GM18498 (cell line): ENCODE data around the gene CDCA4.

Experiments
- ATAC-seq: cut with Tn5 transposase; IDR thresholded peaks from one replicate; pipeline ENCODE4 v1.9.1; 2021; ENCODE audit warnings: mild to moderate bottlenecking, moderate library complexity; ENCODE audit not compliant: unreplicated experiment

CDCA4 gene

GRCh38 chr14:105059035-105059924, 38.4 kb upstream of the CDCA4 start:
- no peak for ATAC-seq

DNA sequence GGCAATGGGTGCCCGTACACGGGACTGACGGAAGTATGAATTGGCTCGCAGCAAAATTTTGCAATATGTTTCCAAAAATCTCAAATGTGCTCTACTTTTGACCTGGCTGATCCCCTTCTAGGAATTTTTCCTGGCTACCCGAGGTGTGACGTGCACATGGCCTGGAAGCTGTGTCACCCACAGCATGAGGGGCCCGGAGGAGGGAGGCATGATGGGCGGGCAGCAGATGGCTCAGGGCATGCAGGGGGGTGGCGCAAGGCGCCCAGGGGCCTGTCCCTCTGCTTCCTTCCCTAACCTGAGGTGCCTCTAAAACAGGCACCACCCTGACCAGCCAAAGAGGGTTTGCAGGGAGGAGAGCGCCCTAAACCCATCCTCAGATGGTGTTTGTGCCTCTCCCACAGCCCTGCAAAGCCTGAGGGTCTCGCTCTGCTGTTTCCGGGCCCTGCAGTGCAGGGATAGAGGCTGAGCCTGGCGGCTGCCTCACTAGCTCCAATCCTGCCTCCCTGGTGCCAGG, 37.7 kb upstream of the CDCA4 start:
- ATAC-seq: no peak

GRCh38 chr14:105056303-105056831, 35.5 kb upstream of the CDCA4 start:
- no peak for ATAC-seq

DNA sequence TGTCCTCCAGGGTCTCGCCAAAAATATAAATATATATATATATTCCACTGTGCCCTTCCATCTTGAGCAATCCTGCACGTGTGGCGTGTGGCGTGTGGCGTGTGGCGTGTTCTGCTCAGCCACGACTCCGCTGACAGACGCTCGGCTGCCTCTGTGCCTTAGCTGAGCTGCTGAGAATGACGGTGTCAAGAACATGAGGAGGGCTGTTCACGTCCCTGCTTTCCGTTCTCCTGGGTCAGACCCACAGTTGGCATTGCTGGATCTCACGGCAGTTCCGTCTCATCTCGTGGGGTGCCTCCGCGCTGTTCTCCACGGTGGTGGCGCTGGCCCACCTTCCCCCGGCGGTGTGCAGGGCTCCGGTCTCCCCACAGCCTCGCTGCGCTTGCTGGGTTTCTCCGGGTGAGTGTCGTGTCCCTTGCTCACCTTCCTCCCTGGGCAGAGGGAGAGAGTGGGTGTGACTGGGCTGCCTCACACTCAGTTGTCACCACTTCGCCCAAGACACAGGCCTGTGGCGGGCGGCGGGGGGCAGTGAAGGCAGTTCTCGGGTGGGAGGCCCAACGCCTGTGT, 34.9 kb upstream of the CDCA4 start:
- no peak for ATAC-seq

- ATAC-seq: no peak
These were observed 34.5 kb upstream of the CDCA4 start for GRCh38 chr14:105055334-105055733.

DNA sequence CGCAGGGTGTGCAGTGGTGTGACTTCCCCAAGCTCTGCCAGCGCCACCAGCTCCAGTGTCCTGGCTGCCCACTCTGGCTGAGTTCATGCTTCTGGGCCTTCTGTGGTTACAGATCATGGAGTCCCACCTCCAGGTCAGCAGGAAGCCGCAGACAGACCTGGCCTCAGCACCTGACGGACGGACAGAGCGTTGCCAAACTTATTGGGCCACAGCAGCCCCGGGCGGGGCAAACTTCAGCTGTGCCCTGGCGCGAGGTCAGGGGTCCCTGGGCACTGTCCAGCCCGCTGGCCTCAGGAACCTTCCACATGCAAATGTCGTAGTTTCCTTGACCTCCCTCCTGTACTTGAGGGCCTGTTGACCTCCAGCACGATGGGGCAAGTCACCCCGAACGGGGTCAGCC, 33.1 kb upstream of the CDCA4 start:
- no peak for ATAC-seq

DNA sequence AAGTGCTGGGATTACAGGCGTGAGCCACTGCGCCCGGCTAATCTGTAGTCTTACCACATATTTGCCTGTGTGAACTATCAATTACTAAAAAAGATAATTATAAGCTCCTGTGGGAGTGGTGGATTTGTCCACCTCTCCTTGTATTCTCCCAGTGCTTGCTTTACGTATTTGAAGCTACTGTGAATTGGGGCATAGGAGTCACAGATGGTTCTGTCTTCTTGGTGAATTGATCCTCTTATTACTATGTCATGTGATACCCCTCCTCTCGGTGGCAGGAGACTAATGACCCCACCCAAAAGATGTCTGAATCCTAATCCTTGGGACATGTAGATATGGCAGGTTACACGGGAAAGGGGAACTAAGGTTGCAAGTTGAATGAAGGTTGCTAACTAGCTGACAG, 32.5 kb upstream of the CDCA4 start:
- no peak for ATAC-seq

- no peak for ATAC-seq
These were observed 31.2 kb upstream of the CDCA4 start for GRCh38 chr14:105052110-105052458.

DNA sequence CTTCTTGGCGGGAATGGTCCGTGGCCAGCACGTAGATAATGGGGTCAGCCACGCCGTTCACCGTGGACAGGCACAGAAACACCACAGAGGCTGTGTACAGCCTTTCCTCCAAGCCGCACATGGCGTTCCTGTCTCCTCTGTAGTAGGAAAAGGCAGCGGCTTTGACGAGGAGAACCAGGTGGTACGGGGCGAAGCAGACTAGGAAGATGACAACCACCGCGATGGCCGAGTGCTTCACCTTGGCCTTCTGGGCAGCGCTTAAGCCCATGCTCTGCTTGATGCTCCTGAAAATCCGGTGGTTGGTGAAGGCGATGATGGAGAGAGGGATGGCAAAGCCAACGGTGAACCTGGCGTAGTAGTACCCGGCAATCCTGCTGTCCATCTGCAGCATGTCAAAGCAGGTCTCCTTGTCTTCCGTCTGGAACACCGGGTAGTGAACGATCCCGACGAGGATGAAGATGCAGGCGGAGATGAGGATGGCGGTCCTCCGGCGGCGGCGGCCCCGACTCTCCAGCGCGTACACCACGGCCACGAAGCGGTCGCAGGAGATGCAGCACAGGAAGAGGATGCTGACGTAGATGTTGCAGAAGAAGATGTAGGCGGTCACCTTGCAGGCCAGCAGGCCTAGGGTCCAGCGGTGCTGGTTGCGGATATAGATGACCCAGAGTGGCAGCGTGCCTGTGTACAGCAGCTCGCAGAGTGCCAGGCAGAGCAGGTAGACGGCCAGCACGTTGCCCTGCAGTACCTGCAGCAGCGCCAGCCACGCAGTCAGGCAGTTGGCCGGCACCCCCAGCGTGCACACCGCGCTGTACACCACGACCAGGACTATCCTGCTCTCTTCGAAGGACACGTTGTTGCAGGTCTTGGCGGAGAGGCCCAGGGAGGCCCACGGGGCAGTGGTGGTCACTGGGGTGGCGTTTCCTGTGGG, 30.6 kb upstream of the CDCA4 start:
- ATAC-seq: no peak

DNA sequence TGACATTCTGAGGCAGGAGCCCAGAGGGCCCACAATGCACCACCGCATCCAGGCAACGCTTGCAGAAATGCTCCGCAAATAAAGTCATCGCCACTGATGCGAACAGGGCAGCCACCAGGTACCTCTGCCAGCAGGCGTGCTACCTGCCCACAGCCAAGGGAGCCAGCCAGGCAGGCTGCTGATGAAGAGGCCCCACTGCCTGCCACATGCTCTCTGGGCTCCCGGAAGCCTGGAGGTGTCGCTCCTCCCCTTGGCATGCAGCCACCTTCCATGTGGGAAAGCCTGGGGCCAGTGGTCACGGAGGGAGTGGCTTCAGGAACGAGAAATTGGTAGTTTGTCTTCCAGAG, 29.6 kb upstream of the CDCA4 start:
- ATAC-seq: no peak

DNA sequence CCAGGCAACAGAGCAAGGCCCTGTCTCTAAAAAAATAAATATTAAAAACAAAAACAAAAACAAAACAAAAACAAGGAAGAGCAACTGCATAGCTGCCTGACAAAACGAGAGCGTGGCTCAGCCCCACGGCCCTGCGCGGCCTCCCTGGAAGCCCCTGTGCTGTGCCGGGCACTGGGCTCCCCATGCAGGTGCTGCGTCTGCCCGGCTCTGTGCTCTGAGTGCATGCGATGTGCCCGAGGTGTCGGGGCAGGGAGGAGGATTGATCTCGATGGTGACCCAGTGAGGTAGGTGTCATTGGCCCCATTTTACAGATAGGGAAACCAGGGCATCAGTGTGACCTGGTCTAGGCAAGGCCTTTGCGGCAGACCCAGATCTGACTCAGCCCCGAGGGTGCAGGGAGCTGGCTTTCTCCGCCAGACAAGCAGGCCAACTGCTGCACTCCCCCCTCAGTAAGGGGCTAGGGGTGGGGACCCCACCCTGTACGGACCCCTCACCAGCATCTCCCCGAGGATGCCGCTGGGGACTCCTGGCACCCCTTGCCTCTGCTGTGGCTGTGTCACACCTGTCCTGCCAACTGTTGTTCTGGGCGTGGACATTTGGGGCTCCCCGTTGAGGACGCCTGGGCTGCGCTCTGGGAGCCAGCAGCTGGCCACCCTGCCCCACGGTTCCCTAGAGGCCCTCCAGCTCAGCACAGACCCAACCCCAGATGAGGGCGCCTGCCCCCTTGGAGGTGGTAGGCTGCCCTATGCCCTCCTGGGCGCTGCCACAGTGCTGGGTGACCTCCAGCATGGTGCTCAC, 29.1 kb upstream of the CDCA4 start:
- ATAC-seq: no peak

GRCh38 chr14:105047283-105048016, 26.6 kb upstream of the CDCA4 start:
- no peak for ATAC-seq

- ATAC-seq: no peak
These were observed 26.0 kb upstream of the CDCA4 start for GRCh38 chr14:105046891-105047282.

DNA sequence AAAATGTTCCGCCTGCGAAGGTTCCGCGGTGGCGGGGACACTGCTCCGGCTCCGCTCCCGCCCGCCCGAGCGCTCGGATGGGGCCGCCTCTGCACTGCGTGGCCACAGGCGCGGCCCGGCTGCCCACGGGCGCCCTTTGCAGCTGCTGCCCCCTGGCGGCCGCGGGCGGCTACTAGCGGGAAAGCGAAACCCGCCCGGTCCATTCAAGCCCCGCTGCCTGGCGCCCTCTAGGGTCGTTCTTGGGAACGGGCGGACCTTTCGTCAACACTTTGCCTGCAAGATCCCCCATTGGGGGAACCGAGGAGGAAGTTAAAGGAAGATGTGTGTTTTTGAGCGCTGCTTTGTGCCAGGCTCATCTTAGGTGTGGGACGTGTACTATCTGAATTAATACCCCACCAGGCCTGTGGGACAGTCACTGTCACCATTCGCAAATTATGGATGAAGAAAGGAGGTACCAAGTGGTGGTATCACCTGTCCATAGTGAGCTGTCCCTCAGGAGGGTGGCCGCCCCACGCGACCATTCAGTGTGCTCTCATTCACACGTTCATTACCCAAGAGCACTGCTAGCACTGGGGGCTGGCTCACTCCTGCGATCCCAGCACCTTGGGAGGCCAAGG, 24.9 kb upstream of the CDCA4 start:
- peak; percentile 72 for ATAC-seq

DNA sequence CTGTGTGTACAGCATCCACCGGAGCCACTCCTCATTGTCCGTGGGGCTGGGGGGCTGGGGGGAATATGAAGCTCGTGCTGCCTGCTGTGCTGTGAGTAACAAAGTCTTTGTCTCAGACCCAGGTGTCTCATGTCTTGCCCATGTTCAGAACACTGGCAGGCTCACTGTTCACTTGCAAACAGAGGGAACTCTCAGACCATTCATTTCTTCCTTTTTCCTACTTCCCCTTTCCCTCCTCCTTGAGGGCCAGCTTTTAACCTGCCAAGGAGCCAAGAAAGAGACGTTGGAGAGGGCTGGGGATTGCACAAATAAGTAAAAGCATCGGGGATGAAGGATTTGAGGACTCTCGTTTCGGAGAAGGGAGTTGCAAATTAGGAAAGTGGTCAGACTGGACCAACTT, 22.8 kb upstream of the CDCA4 start:
- no peak for ATAC-seq

DNA sequence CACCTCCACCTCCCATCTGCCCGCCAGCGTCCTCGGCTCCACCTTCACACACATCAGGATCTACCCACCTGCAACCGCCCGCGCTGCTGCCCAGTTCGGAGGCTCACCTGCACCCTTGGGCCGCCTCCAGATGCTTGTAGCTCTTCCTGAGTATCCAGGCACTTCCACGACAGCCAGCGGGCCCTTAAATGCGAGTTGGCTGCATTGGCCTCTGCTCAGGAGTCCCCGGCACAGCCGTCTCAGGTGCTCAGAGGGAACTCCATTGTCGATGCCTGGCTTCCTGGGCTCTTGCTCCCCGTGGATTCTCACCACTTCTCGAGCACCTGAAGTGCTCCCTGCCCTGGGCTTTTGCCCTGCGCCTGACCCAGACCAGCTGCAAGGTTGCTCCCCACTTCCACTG, 21.9 kb upstream of the CDCA4 start:
- ATAC-seq: no peak

DNA sequence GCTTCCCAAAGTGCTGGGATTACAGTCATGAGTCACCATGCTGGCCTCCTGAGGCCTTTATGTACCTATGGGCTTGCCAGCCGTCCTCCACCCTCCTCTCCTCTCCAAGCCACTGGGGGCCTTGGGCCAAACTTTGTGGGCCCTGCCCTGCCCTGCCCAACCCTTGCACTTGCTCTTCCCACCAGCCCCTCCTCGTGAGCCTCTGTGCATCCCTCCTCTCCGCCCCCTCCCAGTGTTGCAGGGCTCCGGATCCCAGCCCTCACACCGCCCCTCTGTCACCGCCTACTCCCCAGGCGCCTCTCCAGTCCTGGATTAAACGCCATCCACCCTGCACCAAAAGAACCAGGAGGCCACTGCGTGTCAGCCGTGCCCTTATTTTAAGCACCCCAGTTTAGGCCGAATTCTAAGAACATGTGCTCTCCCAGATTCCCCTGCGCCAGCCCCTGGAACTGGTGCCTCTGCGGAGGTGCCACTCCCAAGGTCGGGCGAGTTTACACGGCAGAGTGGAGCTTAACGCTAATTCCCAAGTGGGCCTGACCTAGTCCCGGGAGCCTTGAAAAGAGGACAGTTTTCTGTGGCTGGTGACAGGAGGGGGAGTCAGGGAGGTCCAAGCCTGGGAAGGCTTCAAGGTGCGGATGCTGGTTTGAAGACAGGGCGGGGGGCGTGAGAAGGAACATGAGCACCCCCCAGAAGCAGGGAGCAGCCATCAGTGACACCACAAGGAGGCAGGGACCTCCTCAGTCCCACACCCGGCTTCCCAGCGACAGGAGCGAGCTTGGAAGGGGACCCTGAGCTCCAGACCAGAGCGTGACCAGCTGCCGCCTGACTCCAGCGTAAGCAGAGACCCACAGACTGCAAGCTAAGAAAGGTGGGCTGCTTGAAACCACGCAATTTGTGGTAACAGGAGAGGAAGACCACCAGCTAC, 21.2 kb upstream of the CDCA4 start:
- ATAC-seq: no peak

GRCh38 chr14:105039458-105040205, 18.7 kb upstream of the CDCA4 start:
- ATAC-seq: no peak
